HK-2 (cell line): ENCODE measurements around the gene CIAO2A.
A peak's percentile ranks its signal among the peaks of the same experiment; 100 is the strongest.
"Not testable (repeated sequence)": the region's sequence is repeated elsewhere in the genome, so short reads cannot be mapped to it uniquely, and the experiment has no call there.

ENCODE experiments used
- DNase-seq: peaks from one replicate; pipeline ENCODE4 v3.0.0-alpha.2; 2018; ENCODE audit not compliant: unreplicated experiment

CIAO2A gene, protein sequence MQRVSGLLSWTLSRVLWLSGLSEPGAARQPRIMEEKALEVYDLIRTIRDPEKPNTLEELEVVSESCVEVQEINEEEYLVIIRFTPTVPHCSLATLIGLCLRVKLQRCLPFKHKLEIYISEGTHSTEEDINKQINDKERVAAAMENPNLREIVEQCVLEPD

GRCh38 chr15:64093627-64094417 is at the start of gene CIAO2A:
Gene CIAO2A (minus strand): TSS chr15:64093838. CDS start chr15:64093768, 70 bp downstream.
- peak; percentile 92 for DNase-seq

GRCh38 chr15:64143276-64143675 is 49.6 kb upstream of the CIAO2A start:
- no peak for DNase-seq

GRCh38 chr15:64141798-64142512 is 48.3 kb upstream of the CIAO2A start:
- no peak for DNase-seq

DNA sequence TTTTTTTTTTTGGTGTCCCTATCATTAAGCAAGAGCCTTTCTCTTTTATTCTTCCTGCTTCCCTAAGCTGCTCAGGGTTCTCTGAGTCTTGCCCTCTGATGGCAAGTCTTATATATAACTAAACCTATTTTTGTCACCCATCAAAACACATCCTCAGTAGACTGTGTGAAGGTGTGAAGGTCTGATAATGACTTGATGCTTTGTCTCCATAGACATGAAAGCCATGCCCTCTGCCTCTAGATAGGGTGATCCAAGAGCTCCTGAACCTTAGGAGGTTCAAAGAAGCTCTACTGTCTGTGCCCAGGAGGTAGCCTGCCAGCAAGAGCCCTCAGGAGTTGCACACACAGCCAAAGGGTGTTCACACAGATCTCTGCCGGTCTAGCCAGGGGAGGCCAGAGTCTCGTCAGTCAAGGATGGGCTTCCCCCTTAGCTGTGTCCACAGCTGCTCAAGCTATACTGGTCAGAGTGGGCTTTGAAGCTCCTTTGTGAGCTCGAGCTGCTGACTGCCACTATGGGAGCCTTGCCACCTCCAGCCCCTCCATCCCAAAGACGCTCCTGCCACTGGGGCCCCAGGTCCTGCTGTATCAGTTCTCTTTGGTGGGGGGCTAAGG is 44.8 kb upstream of the CIAO2A start:
- no peak for DNase-seq

GRCh38 chr15:64137226-64137833 is 43.7 kb upstream of the CIAO2A start:
- DNase-seq: no peak

GRCh38 chr15:64136347-64136746 is 42.7 kb upstream of the CIAO2A start:
- no peak for DNase-seq

GRCh38 chr15:64134345-64134829 is 40.7 kb upstream of the CIAO2A start:
- no peak for DNase-seq

GRCh38 chr15:64133623-64134344 is 40.1 kb upstream of the CIAO2A start:
- DNase-seq: no peak

DNA sequence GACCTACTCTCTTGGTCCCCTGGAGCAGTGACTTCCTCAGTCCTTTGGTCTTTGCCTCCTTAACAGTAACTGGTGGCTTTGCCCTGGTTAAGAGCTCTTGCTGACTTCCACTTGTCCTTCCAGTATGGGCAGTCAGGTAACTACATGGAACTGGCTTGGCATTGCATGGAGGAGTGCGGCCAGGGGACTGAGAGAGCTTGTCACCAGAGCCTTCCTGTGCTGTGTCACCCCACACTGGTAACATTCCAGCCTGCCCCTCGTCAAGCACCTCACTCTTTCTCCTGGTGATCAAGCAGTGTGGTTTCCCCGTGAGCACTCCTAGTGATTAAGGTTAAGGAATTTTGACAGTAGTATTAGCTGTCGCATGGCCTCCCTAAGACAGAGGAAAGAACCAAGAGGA is 38.6 kb upstream of the CIAO2A start:
- no peak for DNase-seq

DNA sequence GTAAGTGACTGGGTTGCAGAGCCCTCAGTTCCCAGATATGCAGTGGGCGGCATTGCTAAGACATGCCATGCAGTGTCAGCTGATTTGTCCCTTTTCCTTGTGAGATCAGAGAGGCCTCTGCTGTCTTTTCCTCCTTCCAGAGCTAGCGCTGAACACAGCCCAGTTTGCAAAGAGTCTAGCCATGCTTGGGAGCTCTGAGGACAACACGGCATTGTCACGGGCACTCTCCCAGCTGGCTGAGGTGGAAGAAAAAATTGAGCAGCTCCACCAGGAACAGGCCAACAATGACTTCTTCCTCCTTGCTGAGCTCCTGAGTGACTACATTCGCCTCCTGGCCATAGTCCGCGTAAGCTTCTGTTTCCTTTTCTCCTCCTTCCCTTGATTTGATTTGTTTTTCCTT is 37.9 kb upstream of the CIAO2A start:
- DNase-seq: no peak

- DNase-seq: no peak
Measured at GRCh38 chr15:64130159-64130558, 36.5 kb upstream of the CIAO2A start.

- DNase-seq: no peak
Measured at GRCh38 chr15:64127521-64128270, 34.1 kb upstream of the CIAO2A start.

DNA sequence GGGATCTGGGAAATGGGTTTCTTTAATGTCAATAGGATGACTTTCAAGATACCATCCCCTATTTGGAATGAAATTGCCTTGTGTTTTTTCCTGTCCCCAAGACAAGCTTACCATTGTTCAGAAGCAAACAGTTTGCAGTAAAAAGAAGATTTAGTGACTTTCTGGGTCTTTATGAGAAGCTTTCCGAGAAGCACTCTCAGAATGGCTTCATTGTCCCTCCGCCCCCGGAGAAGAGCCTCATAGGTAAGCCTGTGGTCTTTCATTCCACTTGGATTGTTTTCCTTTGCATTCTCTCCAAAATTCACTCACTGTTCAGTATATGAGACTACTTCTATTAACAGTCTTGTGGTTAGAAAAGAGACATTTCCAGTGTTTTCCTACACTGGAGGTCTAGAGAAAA is 32.3 kb upstream of the CIAO2A start:
- DNase-seq: no peak

- no peak for DNase-seq
Measured at GRCh38 chr15:64122936-64123351, 29.3 kb upstream of the CIAO2A start.

- no peak for DNase-seq
Measured at GRCh38 chr15:64122444-64122843, 28.8 kb upstream of the CIAO2A start.

GRCh38 chr15:64121614-64122013 is 28.0 kb upstream of the CIAO2A start:
- DNase-seq: no peak

DNA sequence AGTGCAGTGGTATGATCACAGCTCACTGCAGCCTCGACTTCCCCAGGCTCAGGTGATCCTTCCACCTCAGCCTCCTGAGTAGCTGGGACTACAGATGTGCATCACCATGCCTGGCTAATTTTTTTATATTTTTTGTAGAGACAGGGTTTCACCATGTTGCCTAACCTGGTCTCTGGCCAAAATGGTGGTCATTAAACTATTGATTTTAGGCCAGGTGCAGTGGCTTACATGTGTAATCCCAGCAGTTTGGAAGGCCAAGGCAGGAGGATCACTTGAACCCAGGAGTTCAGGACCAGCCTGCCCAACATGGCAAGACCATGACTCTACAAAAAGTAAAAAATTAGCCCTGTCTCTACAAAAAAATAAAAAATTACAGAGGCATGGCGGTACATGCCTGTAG is 26.7 kb upstream of the CIAO2A start:
- DNase-seq: not testable (repeated sequence)

GRCh38 chr15:64117759-64118487 is 24.3 kb upstream of the CIAO2A start:
- no peak for DNase-seq

GRCh38 chr15:64112904-64113303 is 19.3 kb upstream of the CIAO2A start:
- DNase-seq: no peak
